ENCODE data around the gene SLC38A5. TPM values are rescaled to one million over a fixed set of nuclear protein-coding genes. Genes with fewer than 3 reads are reported as not detected.
A peak's percentile ranks its signal among the peaks of the same experiment; 100 is the strongest.

SLC38A5 gene
- polyA plus RNA-seq, 1 experiment, result 5.3 TPM

- Histone ChIP-seq H3K4me3 (ENCODE audit: low read depth, low read length) (no peak overlapping the region), H3K36me3 (ENCODE audit: control insufficient read depth, insufficient read depth, low read length) (peaks cover 9% of the 10 kb centered on the region), H3K27me3 (ENCODE audit: control insufficient read depth, insufficient read depth, low read length) (no peaks in the 10 kb centered on the region)
- TF ChIP-seq CTCF (IDR thresholded peaks at IDR 0.05; ENCODE audit: insufficient read depth, low read depth, low read length), result no peak
- CTCF ChIA-PET, result no interaction called here
- DNase-seq (ENCODE audit: low read depth), result no peak
- POLR2A ChIA-PET, result no interaction called here
These were observed 8.7 kb upstream of the SLC38A5 start for GRCh38 chrX:48478806-48479205.

- Histone ChIP-seq H3K36me3 (ENCODE audit: control insufficient read depth, insufficient read depth, low read length) (peaks cover 9% of the 10 kb centered on the region), H3K4me3 (ENCODE audit: low read depth, low read length) (no peak overlapping the region), H3K27me3 (ENCODE audit: control insufficient read depth, insufficient read depth, low read length) (no peaks in the 10 kb centered on the region)
- DNase-seq (ENCODE audit: low read depth), result no peak
- CTCF ChIA-PET, result no interaction called here
- POLR2A ChIA-PET, result no interaction called here
- TF ChIP-seq CTCF (IDR thresholded peaks at IDR 0.05; ENCODE audit: insufficient read depth, low read depth, low read length), result no peak
These were observed 8.1 kb upstream of the SLC38A5 start for GRCh38 chrX:48477960-48478755.

GRCh38 chrX:48476919-48477318 is 6.9 kb upstream of the SLC38A5 start:
- H3K36me3 ChIP-seq (ENCODE audit: control insufficient read depth, insufficient read depth, low read length), result peaks cover 4% of the 10 kb centered on the region
- DNase-seq (ENCODE audit: low read depth), result no peak
- TF ChIP-seq CTCF (IDR thresholded peaks at IDR 0.05; ENCODE audit: insufficient read depth, low read depth, low read length), result no peak
- H3K4me3 ChIP-seq (ENCODE audit: low read depth, low read length), result peak overlapping the region; percentile 86
- H3K27me3 ChIP-seq (ENCODE audit: control insufficient read depth, insufficient read depth, low read length), result no peaks in the 10 kb centered on the region
- CTCF ChIA-PET, result no interaction called here
- POLR2A ChIA-PET, result interaction anchor here (0.5 to 0.6 kb wide), 2 partner anchors 97 to 612 kb away, joined by 3 read pairs; partner anchors contain the start of gene RBM3

GRCh38 chrX:48475774-48476577 is 5.9 kb upstream of the SLC38A5 start, which contains the start of gene FTSJ1:
Gene FTSJ1, plus strand, starts transcription at chrX:48476199. Its CDS starts 1,849 bp downstream, at chrX:48478048.
- CTCF ChIA-PET, result no interaction called here

More at GRCh38 chrX:48475774-48476577, 5.9 kb upstream of the SLC38A5 start, which contains the start of gene FTSJ1:
- POLR2A ChIA-PET, result interaction anchor here (0.5 to 0.6 kb wide), 2 partner anchors 98 to 611 kb away, joined by 3 read pairs; partner anchors contain the start of gene RBM3
- peak; percentile 82 for DNase-seq (ENCODE audit: low read depth)
- no peak for TF ChIP-seq CTCF (IDR thresholded peaks at IDR 0.05; ENCODE audit: insufficient read depth, low read depth, low read length)
- H3K36me3 ChIP-seq (ENCODE audit: control insufficient read depth, insufficient read depth, low read length), result no peaks in the 10 kb centered on the region
- H3K4me3 ChIP-seq (ENCODE audit: low read depth, low read length), result peak within 1 kb of the TSS; percentile 86
- no peaks in the 10 kb centered on the region for H3K27me3 ChIP-seq (ENCODE audit: control insufficient read depth, insufficient read depth, low read length)
